Measurements from ENCODE around the gene CAPN15. TPM values are rescaled to one million over a fixed set of nuclear protein-coding genes. Genes with fewer than 3 reads are reported as not detected.
A peak's percentile ranks its signal among the peaks of the same experiment; 100 is the strongest.

CAPN15 gene
- total RNA-seq, 1 experiment from 2014 or later = 60.4 TPM

DNA sequence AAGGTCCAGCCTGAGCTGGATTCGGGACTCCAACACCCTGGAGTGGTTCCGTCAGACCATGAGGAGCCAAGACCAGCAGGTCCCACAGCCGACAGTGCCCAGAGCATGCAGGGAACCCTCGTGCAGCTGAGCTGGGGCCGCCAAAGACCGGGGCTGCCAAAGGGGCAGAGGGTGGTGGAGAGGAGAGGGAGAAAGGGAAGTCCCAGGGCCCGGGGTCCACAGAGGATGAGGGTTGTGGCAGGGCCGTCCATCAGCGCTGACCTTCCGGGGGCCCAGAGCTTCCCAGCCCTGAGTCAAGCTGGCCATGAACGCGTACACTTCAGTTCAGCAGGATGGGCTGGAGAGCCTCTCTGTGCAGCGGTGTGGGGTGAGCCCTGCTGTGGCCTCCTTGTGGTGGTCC, 6.7 kb upstream of the CAPN15 start:
- no peak overlapping the region for H3K4me2 ChIP-seq (ENCODE audit: low read length)
- H3K9me3 ChIP-seq (ENCODE audit: low read length) = no peaks in the 10 kb centered on the region
- H3K4me1 ChIP-seq (ENCODE audit: insufficient read depth, low read length) = peaks cover 10% of the 10 kb centered on the region
- ATAC-seq (no peak), DNase-seq (no peak)
- no peak overlapping the region for H2AFZ ChIP-seq (ENCODE audit: low read length)
- H3K9ac ChIP-seq (ENCODE audit: low read length) = no peak overlapping the region
- H3K27me3 ChIP-seq (ENCODE audit: low read length) = no peaks in the 10 kb centered on the region
- intact Hi-C loops (cut with micrococcal nuclease) = loop anchor here (10.0 kb wide), 1 partner anchor 64 kb away; no protein-coding TSS in a partner anchor
- no peak overlapping the region for H3K4me3 ChIP-seq (ENCODE audit: low read length)
- H3K79me2 ChIP-seq (ENCODE audit: low read length) = peaks cover 13% of the 10 kb centered on the region; the same call in 1 of the 2 replicates
- no peak for TF ChIP-seq EZH2 (IDR thresholded peaks at IDR 0.05; ENCODE audit: low read length, unreplicated experiment)
- TF ChIP-seq EZH2phosphoT487 (IDR thresholded peaks at IDR 0.05; ENCODE audit: borderline replicate concordance, low read length) = no peak
- TF ChIP-seq, protein P1, sequence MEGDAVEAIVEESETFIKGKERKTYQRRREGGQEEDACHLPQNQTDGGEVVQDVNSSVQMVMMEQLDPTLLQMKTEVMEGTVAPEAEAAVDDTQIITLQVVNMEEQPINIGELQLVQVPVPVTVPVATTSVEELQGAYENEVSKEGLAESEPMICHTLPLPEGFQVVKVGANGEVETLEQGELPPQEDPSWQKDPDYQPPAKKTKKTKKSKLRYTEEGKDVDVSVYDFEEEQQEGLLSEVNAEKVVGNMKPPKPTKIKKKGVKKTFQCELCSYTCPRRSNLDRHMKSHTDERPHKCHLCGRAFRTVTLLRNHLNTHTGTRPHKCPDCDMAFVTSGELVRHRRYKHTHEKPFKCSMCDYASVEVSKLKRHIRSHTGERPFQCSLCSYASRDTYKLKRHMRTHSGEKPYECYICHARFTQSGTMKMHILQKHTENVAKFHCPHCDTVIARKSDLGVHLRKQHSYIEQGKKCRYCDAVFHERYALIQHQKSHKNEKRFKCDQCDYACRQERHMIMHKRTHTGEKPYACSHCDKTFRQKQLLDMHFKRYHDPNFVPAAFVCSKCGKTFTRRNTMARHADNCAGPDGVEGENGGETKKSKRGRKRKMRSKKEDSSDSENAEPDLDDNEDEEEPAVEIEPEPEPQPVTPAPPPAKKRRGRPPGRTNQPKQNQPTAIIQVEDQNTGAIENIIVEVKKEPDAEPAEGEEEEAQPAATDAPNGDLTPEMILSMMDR (conservative IDR thresholded peaks at IDR 0.05; ENCODE audit: low read depth, low read length) = no peak
- no peak overlapping the region for H3K27ac ChIP-seq (ENCODE audit: low read length)
- no peaks in the 10 kb centered on the region for H3F3A ChIP-seq (ENCODE audit: low read length, unreplicated experiment)
- no peaks in the 10 kb centered on the region for H3K9me2 ChIP-seq (replicated peaks; ENCODE audit: low read length)
- ChIA-PET POLR2A (ENCODE audit: unreplicated experiment) (no interaction called here), CTCF (no interaction called here)
- no peaks in the 10 kb centered on the region for H4K20me1 ChIP-seq (ENCODE audit: low read length)
- TSS peak; percentile 40 for BruUV-seq (replicated peaks)
- no peaks in the 10 kb centered on the region for H3K36me3 ChIP-seq (ENCODE audit: low read depth, low read length)

DNA sequence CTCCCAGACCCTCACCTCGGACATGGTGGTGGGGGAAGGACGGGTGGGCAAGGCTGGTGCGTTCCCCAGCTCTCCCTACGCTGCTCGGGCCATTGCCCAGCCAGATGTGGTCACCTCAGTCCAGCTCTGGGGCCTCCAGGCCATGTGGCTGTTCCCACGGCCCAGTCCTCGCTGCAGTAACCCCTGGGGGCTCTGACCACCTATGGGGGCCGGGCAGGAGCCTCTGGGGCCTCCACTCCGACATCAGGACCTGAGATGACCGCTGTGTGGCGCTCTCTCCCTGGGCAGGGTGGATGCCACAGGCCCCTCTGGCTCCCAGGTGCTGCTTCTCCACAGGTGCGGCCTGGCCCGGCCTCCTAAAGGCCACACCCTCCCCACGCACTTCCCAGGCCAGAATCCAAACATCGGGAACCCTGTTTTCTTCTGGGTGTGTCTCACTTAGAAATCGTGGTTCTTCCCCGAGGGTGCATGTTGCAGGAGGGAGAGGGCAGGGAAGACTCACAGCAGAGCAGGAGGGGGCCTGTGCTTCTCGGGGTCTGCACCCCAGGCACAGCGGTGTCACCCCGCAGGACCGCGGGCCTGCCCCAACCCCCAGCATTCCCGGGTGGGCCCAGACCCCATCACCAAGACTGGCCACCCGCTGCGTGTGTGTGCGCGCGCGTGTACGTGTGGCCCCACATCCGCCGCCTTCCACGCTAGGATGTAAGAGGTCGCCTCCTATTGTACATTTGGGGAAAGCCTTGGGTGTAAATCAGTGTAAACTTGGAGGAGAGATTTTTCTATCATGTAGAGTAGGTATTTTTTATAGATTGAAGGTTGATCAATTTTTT, 5.9 kb upstream of the CAPN15 start:
- no peak for DNase-seq
- Histone ChIP-seq H3K4me1 (ENCODE audit: insufficient read depth, low read length) (peaks cover 17% of the 10 kb centered on the region), H3K9me3 (ENCODE audit: low read length) (no peaks in the 10 kb centered on the region), H2AFZ (ENCODE audit: low read length) (no peak overlapping the region), H3K36me3 (ENCODE audit: low read depth, low read length) (no peaks in the 10 kb centered on the region), H3K27ac (ENCODE audit: low read length) (no peak overlapping the region), H3K9me2 (replicated peaks; ENCODE audit: low read length) (no peaks in the 10 kb centered on the region), H3K79me2 (ENCODE audit: low read length) (peaks cover 20% of the 10 kb centered on the region), H4K20me1 (ENCODE audit: low read length) (no peaks in the 10 kb centered on the region), H3K27me3 (ENCODE audit: low read length) (no peaks in the 10 kb centered on the region), H3K4me3 (ENCODE audit: low read length) (no peak overlapping the region), H3F3A (ENCODE audit: low read length, unreplicated experiment) (no peaks in the 10 kb centered on the region), H3K9ac (ENCODE audit: low read length) (no peak overlapping the region), H3K4me2 (ENCODE audit: low read length) (no peak overlapping the region)
- no peak for ATAC-seq
- BruUV-seq (replicated peaks) = no TSS peak
- no peak for TF ChIP-seq EZH2phosphoT487 (IDR thresholded peaks at IDR 0.05; ENCODE audit: borderline replicate concordance, low read length)
- TF ChIP-seq, protein P1 (conservative IDR thresholded peaks at IDR 0.05; ENCODE audit: low read depth, low read length) = 0 out of 2 replicates have a peak, but pooled peaks have one; percentile 24
- POLR2A ChIA-PET (ENCODE audit: unreplicated experiment) = no interaction called here
- intact Hi-C loops (cut with micrococcal nuclease) = loop anchor here (10.0 kb wide), 1 partner anchor 63 kb away; no protein-coding TSS in a partner anchor
- CTCF ChIA-PET = no interaction called here

Measured in PC-3 (cell line).